Parathyroid adenoma (tissue), 2 donors: ENCODE results near the gene FOXN3.

Experiments
- H2AFZ ChIP-seq: fragments of 300-600 bp; sonication (generic); one replicate; pipeline ENCODE4 v1.7.0; 2017; ENCODE audit warnings: antibody characterized with exemption, mild to moderate bottlenecking
- H3K27ac ChIP-seq: fragments of 300-600 bp; sonication (generic); one replicate; pipeline ENCODE4 v1.7.0; 2017
- H3K27me3 ChIP-seq: fragments of 300-600 bp; sonication (generic); one replicate; pipeline ENCODE4 v1.7.0; 2017; ENCODE audit warnings: low read length; ENCODE audit not compliant: control insufficient read depth, insufficient read depth
- H3K36me3 ChIP-seq: fragments of 300-600 bp; sonication (generic); one replicate; pipeline ENCODE4 v1.7.0; 2017; ENCODE audit warnings: low read length; ENCODE audit not compliant: control insufficient read depth, insufficient read depth
- H3K4me1 ChIP-seq: fragments of 300-600 bp; sonication (generic); one replicate; pipeline ENCODE4 v1.7.0; 2017; ENCODE audit warnings: control low read depth
- H3K4me2 ChIP-seq: fragments of 300-600 bp; sonication (generic); one replicate; pipeline ENCODE4 v1.7.0; 2017; ENCODE audit warnings: low read length
- H3K4me3 ChIP-seq: fragments of 300-600 bp; sonication (generic); one replicate; pipeline ENCODE4 v1.7.0; 2017; ENCODE audit warnings: low read depth, low read length
- H3K79me2 ChIP-seq: fragments of 300-600 bp; sonication (generic); one replicate; pipeline ENCODE4 v1.7.0; 2017; ENCODE audit warnings: control low read depth
- H3K9ac ChIP-seq: fragments of 300-600 bp; sonication (generic); one replicate; pipeline ENCODE4 v1.7.0; 2017; ENCODE audit warnings: mild to moderate bottlenecking
- H3K9me3 ChIP-seq: fragments of 300-600 bp; sonication (generic); one replicate; pipeline ENCODE4 v1.7.0; 2017; ENCODE audit warnings: low read length; ENCODE audit not compliant: control insufficient read depth
- CTCF ChIP-seq: fragments of 300-600 bp; sonication (generic); IDR thresholded peaks from one replicate; pipeline ENCODE4 v1.7.0; 2017; ENCODE audit warnings: antibody characterized with exemption, mild to moderate bottlenecking
- donor health status: primary hyperparathyroidism.

Gene FOXN3

GRCh38 chr14:89388853-89389252 lies 28.2 kb downstream of the FOXN3 start:
- H2AFZ ChIP-seq, result no peak overlapping the region
- no peak overlapping the region for H3K4me2 ChIP-seq
- peak overlapping the region; percentile 21 for H3K27ac ChIP-seq
- no peaks in the 10 kb centered on the region for H3K27me3 ChIP-seq
- H3K4me3 ChIP-seq, result no peak overlapping the region
- H3K4me1 ChIP-seq, result peaks cover 20% of the 10 kb centered on the region
- TF ChIP-seq CTCF, result peak; percentile 41
- H3K36me3 ChIP-seq, result no peaks in the 10 kb centered on the region
- no peak overlapping the region for H3K9ac ChIP-seq
- no peaks in the 10 kb centered on the region for H3K9me3 ChIP-seq
- H3K79me2 ChIP-seq, result peaks cover 38% of the 10 kb centered on the region

- Histone ChIP-seq H3K9ac (no peak overlapping the region), H3K79me2 (peaks cover 34% of the 10 kb centered on the region), H2AFZ (no peak overlapping the region), H3K4me3 (no peak overlapping the region), H3K4me1 (peaks cover 20% of the 10 kb centered on the region), H3K9me3 (no peaks in the 10 kb centered on the region), H3K27me3 (no peaks in the 10 kb centered on the region), H3K36me3 (no peaks in the 10 kb centered on the region), H3K4me2 (no peak overlapping the region), H3K27ac (no peak overlapping the region)
- TF ChIP-seq CTCF, result no peak
These were observed 28.9 kb downstream of the FOXN3 start for GRCh38 chr14:89387922-89388685.

- Histone ChIP-seq H3K9me3 (no peaks in the 10 kb centered on the region), H3K79me2 (peaks cover 38% of the 10 kb centered on the region), H3K27me3 (no peaks in the 10 kb centered on the region), H3K4me1 (peaks cover 20% of the 10 kb centered on the region), H3K4me2 (peak overlapping the region; percentile 23), H3K4me3 (peak overlapping the region; percentile 8), H2AFZ (peak overlapping the region; percentile 45), H3K27ac (peak overlapping the region; percentile 89), H3K9ac (no peak overlapping the region), H3K36me3 (no peaks in the 10 kb centered on the region)
- no peak for TF ChIP-seq CTCF
These were observed 30.7 kb downstream of the FOXN3 start for GRCh38 chr14:89386212-89386886.

- Histone ChIP-seq H3K27ac (no peak overlapping the region), H3K36me3 (no peaks in the 10 kb centered on the region), H3K9me3 (no peaks in the 10 kb centered on the region), H3K27me3 (no peaks in the 10 kb centered on the region), H3K9ac (no peak overlapping the region), H3K4me1 (peaks cover 20% of the 10 kb centered on the region), H3K4me3 (no peak overlapping the region), H3K4me2 (no peak overlapping the region), H3K79me2 (peaks cover 37% of the 10 kb centered on the region), H2AFZ (no peak overlapping the region)
- no peak for TF ChIP-seq CTCF
These were observed 32.4 kb downstream of the FOXN3 start for GRCh38 chr14:89384636-89385035.
